ENCODE data around the gene MAML3. TPM values are rescaled to one million over a fixed set of nuclear protein-coding genes. Genes with fewer than 3 reads are reported as not detected.

The MAML3 gene
- total and polyA plus RNA-seq, 2 of the 13 experiments (the other 11 are each of a cell fraction or from before 2014, with no cell fraction given): 0.05 to 0.13 TPM

GRCh38 chr4:139848028-139848427, 306.0 kb downstream of the MAML3 start (continued):
- TF ChIP-seq RAD21 (CRISPR knock-in tag; IDR thresholded peaks at IDR 0.05) (no peak), ZNF33A (CRISPR knock-in tag; IDR thresholded peaks at IDR 0.05; ENCODE audit: borderline replicate concordance) (no peak), NFYC (CRISPR knock-in tag; IDR thresholded peaks at IDR 0.05) (no peak), ESRRA (CRISPR knock-in tag; IDR thresholded peaks at IDR 0.05; ENCODE audit: low read depth) (no peak), ERF (CRISPR knock-in tag; IDR thresholded peaks at IDR 0.05) (no peak), SYNCRIP (IDR thresholded peaks at IDR 0.05; ENCODE audit: insufficient read depth, low read depth, low read length) (no peak), ZNF607 (CRISPR knock-in tag; IDR thresholded peaks at IDR 0.05; ENCODE audit: borderline replicate concordance) (no peak)

GRCh38 chr4:139847602-139848001, 306.4 kb downstream of the MAML3 start:
- BruUV-seq (replicated peaks): no TSS peak
- Histone ChIP-seq H3K27ac (ENCODE audit: extremely low read length, insufficient read depth, low read length) (no peak overlapping the region), H3K27me3 (ENCODE audit: control insufficient read depth in 1 of 2, insufficient read depth in 2 of 2, low read length in 2 of 2) (no peaks in the 10 kb centered on the region), H3K9ac (ENCODE audit: insufficient read depth, low read depth, low read length) (no peak overlapping the region), H3K79me2 (ENCODE audit: insufficient read depth, low read length) (no peaks in the 10 kb centered on the region), H4K20me1 (ENCODE audit: insufficient read depth, low read length) (no peaks in the 10 kb centered on the region), H3K4me1 (ENCODE audit: insufficient read depth, low read length) (peaks cover 89% of the 10 kb centered on the region), H3K4me3 (replicated peaks in 1 of 3; ENCODE audit: insufficient read depth in 1 of 3, low read depth in 2 of 3, low read length in 3 of 3) (no peak overlapping the region), H3K9me3 (ENCODE audit: low read length) (no peaks in the 10 kb centered on the region), H3K4me2 (ENCODE audit: low read depth, low read length) (no peak overlapping the region), H2AFZ (ENCODE audit: low read length) (no peak overlapping the region), H3K36me3 (replicated peaks in 1 of 2; ENCODE audit: control insufficient read depth in 1 of 2, insufficient read depth in 2 of 2, low read length in 2 of 2) (no peaks in the 10 kb centered on the region)
- in situ Hi-C loops (cut with HindIII; ENCODE audit: extremely low pct_ligation_motif_present, low pct_unique_long_range_greater_than_20kb) (no loop called here), intact Hi-C loops (cut with micrococcal nuclease; ENCODE audit: unreplicated experiment) (loop anchor here (10.0 kb wide), 1 partner anchor 183 kb away; the partner anchor contains the start of gene MGST2)
- POLR2A ChIA-PET: no interaction called here
- CTCF ChIA-PET (ENCODE audit: low intra/inter-chr PET ratio, low total read pairs): no interaction called here
- FAIRE-seq (no peak), ATAC-seq (no peak), DNase-seq (ENCODE audit: low spot score) (no peak)
- TF ChIP-seq ZNF724P (CRISPR knock-in tag; IDR thresholded peaks at IDR 0.05; ENCODE audit: borderline replicate concordance): no peak
- TF ChIP-seq RELA (CRISPR knock-in tag; IDR thresholded peaks at IDR 0.05): no peak
- no peak for TF ChIP-seq ZNF460 (CRISPR knock-in tag; IDR thresholded peaks at IDR 0.05; ENCODE audit: borderline replicate concordance)
- TF ChIP-seq HINFP (CRISPR knock-in tag; IDR thresholded peaks at IDR 0.05; ENCODE audit: low read depth): no peak
- TF ChIP-seq MAFG (CRISPR knock-in tag; IDR thresholded peaks at IDR 0.05): no peak
- no peak for TF ChIP-seq MEIS2 (CRISPR knock-in tag; IDR thresholded peaks at IDR 0.05)
- no peak for TF ChIP-seq ZFP37 (CRISPR knock-in tag; IDR thresholded peaks at IDR 0.05; ENCODE audit: borderline replicate concordance)
- TF ChIP-seq AHDC1 (CRISPR knock-in tag; IDR thresholded peaks at IDR 0.05; ENCODE audit: borderline replicate concordance): no peak
- no peak for TF ChIP-seq CHD2 (IDR thresholded peaks at IDR 0.05; ENCODE audit: low read depth, low read length)
- TF ChIP-seq ZNF672 (CRISPR knock-in tag; IDR thresholded peaks at IDR 0.05): no peak

Data from HepG2 (cell line).